HG03378 (cell line): ENCODE measurements around the gene ZDHHC23.

Experiments
- ATAC-seq: cut with Tn5 transposase; IDR thresholded peaks from one replicate; pipeline ENCODE4 v1.9.1; 2021; ENCODE audit warnings: mild to moderate bottlenecking, moderate library complexity; ENCODE audit not compliant: unreplicated experiment

The ZDHHC23 gene

GRCh38 chr3:114005481-114005880 is 57.7 kb downstream of the ZDHHC23 start:
- peak; percentile 82 for ATAC-seq

- peak; percentile 88 for ATAC-seq
Observed at GRCh38 chr3:114011059-114011797, 63.4 kb downstream of the ZDHHC23 start.
